HEK293 (cell line): Measurements from ENCODE around the gene ZDHHC14.

ENCODE experiments used
- CTCF ChIA-PET: fragments of 350-600 bp; formaldehyde crosslinking; extraction: SDS; loops from one replicate; lab custom pipeline; 2021; ENCODE audit warnings: antibody characterized with exemption; lab: Yijun Ruan, JAX
- POLR2A ChIA-PET: fragments of 300-600 bp; formaldehyde crosslinking; extraction: SDS; loops from one replicate; lab custom pipeline; 2020; ENCODE audit warnings: antibody characterized with exemption, inconsistent platforms; lab: Yijun Ruan, JAX
- H3K27ac ChIP-seq: fragments of 200-500 bp; sonication (Bioruptor generic); 2 replicates; pipeline ENCODE4 v1.5.1; 2014; ENCODE audit warnings: low read depth, low read length, control low read depth, inconsistent platforms; ENCODE audit errors: extremely low read depth
- H3K36me3 ChIP-seq, 2 experiments: fragments of 200-500 bp in 1 of 2; sonication (Bioruptor generic) in 1 of 2; 1 replicate in 1 of 2; 2 replicates in 1 of 2; pipeline ENCODE4 v1.5.1; 2014 to 2017; ENCODE audit warnings: inconsistent platforms in 2 of 2, low read length in 2 of 2; ENCODE audit not compliant: control insufficient read depth in 2 of 2, insufficient read depth in 1 of 2
- H3K4me1 ChIP-seq: fragments of 200-500 bp; sonication (Bioruptor generic); 2 replicates; pipeline ENCODE4 v1.5.1; 2014; ENCODE audit warnings: mild to moderate bottlenecking, low read length, inconsistent platforms; ENCODE audit not compliant: control insufficient read depth, insufficient read depth
- H3K4me3 ChIP-seq: 2 replicates; pipeline ENCODE4 v1.5.1; 2011; ENCODE audit warnings: low read depth, mild to moderate bottlenecking, control low read depth, low read length, moderate library complexity
- H3K9me3 ChIP-seq: fragments of 200-500 bp; sonication (Bioruptor generic); 2 replicates; pipeline ENCODE4 v1.5.1; 2014; ENCODE audit warnings: low read depth, low read length, inconsistent platforms; ENCODE audit not compliant: control insufficient read depth, insufficient read depth
- FEZF1 ChIP-seq: fragments of 450-650 bp; formaldehyde crosslinking; IDR thresholded peaks from 2 replicates; pipeline ENCODE4 v1.5.1; 2016; ENCODE audit warnings: missing biosample characterization, missing genetic modification characterization
- GLI4 ChIP-seq: fragments of 450-650 bp; formaldehyde crosslinking; IDR thresholded peaks from 2 replicates; pipeline ENCODE4 v1.5.1; 2016; ENCODE audit warnings: missing biosample characterization, missing genetic modification characterization
- GLIS2 ChIP-seq: fragments of 450-650 bp; formaldehyde crosslinking; IDR thresholded peaks from 2 replicates; pipeline ENCODE4 v1.5.1; 2016; ENCODE audit warnings: missing biosample characterization, missing genetic modification characterization
- MYNN ChIP-seq: fragments of 450-650 bp; formaldehyde crosslinking; IDR thresholded peaks from 2 replicates; pipeline ENCODE4 v1.5.1; 2016; ENCODE audit warnings: missing biosample characterization, missing genetic modification characterization, borderline replicate concordance
- SETDB1 ChIP-seq: IDR thresholded peaks from one replicate; pipeline ENCODE4 v1.6.1; 2017; ENCODE audit warnings: mild to moderate bottlenecking, low read length, moderate library complexity, mixed read lengths; ENCODE audit not compliant: insufficient read length
- ZBTB21 ChIP-seq: fragments of 450-650 bp; formaldehyde crosslinking; IDR thresholded peaks from 2 replicates; pipeline ENCODE4 v1.5.1; 2017; ENCODE audit warnings: missing biosample characterization, missing genetic modification characterization
- ZBTB8A ChIP-seq: fragments of 450-650 bp; formaldehyde crosslinking; IDR thresholded peaks from 2 replicates; pipeline ENCODE4 v1.5.1; 2016; ENCODE audit warnings: missing biosample characterization, missing genetic modification characterization
- ZNF2 ChIP-seq: fragments of 450-650 bp; formaldehyde crosslinking; IDR thresholded peaks from 2 replicates; pipeline ENCODE4 v1.5.1; 2016; ENCODE audit warnings: missing biosample characterization, missing genetic modification characterization
- ZNF214 ChIP-seq: fragments of 450-650 bp; formaldehyde crosslinking; IDR thresholded peaks from 2 replicates; pipeline ENCODE4 v1.5.1; 2017; ENCODE audit warnings: missing biosample characterization, mild to moderate bottlenecking, missing genetic modification characterization, borderline replicate concordance
- ZNF274 ChIP-seq, 2 experiments: fragments of 200-500 bp in 1 of 2; fragments of 450-650 bp in 1 of 2; sonication (Bioruptor generic) in 1 of 2; formaldehyde crosslinking in 1 of 2; IDR thresholded peaks; 2 replicates each; pipeline versions ENCODE4 v1.5.1 to v1.6.1; 2014 to 2016; ENCODE audit warnings: borderline replicate concordance in 1 of 2, inconsistent platforms in 1 of 2, low read length in 1 of 2, missing biosample characterization in 1 of 2, missing genetic modification characterization in 1 of 2
- ZNF394 ChIP-seq: fragments of 450-650 bp; formaldehyde crosslinking; IDR thresholded peaks from 2 replicates; pipeline ENCODE4 v1.5.1; 2016; ENCODE audit warnings: missing biosample characterization, missing genetic modification characterization, mild to moderate bottlenecking, moderate library complexity, borderline replicate concordance
- ZNF629 ChIP-seq: fragments of 450-650 bp; formaldehyde crosslinking; IDR thresholded peaks from 2 replicates; pipeline ENCODE4 v1.5.1; 2017; ENCODE audit warnings: missing biosample characterization, missing genetic modification characterization
- ZNF664 ChIP-seq: fragments of 450-650 bp; formaldehyde crosslinking; IDR thresholded peaks from 2 replicates; pipeline ENCODE4 v1.5.1; 2016; ENCODE audit warnings: missing biosample characterization, missing genetic modification characterization
- ZNF747 ChIP-seq: fragments of 450-650 bp; formaldehyde crosslinking; IDR thresholded peaks from 2 replicates; pipeline ENCODE4 v1.5.1; 2016; ENCODE audit warnings: missing biosample characterization, missing genetic modification characterization
- ZNF791 ChIP-seq: fragments of 450-650 bp; formaldehyde crosslinking; IDR thresholded peaks from 2 replicates; pipeline ENCODE4 v1.5.1; 2016; ENCODE audit warnings: missing biosample characterization, missing genetic modification characterization
- TF ChIP-seq, protein P1 (sequence below): fragments of 450-650 bp; formaldehyde crosslinking; IDR thresholded peaks from 2 replicates; pipeline ENCODE4 v1.5.1; 2017; ENCODE audit warnings: missing biosample characterization, missing genetic modification characterization
- TF ChIP-seq, protein P2 (sequence below): fragments of 450-650 bp; formaldehyde crosslinking; IDR thresholded peaks from 2 replicates; pipeline ENCODE4 v1.5.1; 2016; ENCODE audit warnings: missing biosample characterization, missing genetic modification characterization
- TF ChIP-seq, protein P3 (sequence below): fragments of 450-650 bp; formaldehyde crosslinking; IDR thresholded peaks from 2 replicates; pipeline ENCODE4 v1.5.1; 2017; ENCODE audit warnings: missing biosample characterization, mild to moderate bottlenecking, missing genetic modification characterization, moderate library complexity
- TF ChIP-seq, protein P4 (sequence below): fragments of 450-650 bp; formaldehyde crosslinking; IDR thresholded peaks from 2 replicates; pipeline ENCODE4 v1.5.1; 2016; ENCODE audit warnings: missing biosample characterization, missing genetic modification characterization
- TF ChIP-seq, protein P5 (sequence below): fragments of 450-650 bp; formaldehyde crosslinking; IDR thresholded peaks from 2 replicates; pipeline ENCODE4 v1.5.1; 2016; ENCODE audit warnings: missing biosample characterization, missing genetic modification characterization
- TF ChIP-seq, protein P6 (sequence below): IDR thresholded peaks from 2 replicates; pipeline ENCODE4 v1.6.1; 2011; ENCODE audit warnings: mild to moderate bottlenecking, low read depth, low read length, borderline replicate concordance
- TF ChIP-seq, protein P7 (sequence below): fragments of 450-650 bp; formaldehyde crosslinking; IDR thresholded peaks from 2 replicates; pipeline ENCODE4 v1.5.1; 2016; ENCODE audit warnings: missing biosample characterization, missing genetic modification characterization

ZDHHC14 gene

DNA sequence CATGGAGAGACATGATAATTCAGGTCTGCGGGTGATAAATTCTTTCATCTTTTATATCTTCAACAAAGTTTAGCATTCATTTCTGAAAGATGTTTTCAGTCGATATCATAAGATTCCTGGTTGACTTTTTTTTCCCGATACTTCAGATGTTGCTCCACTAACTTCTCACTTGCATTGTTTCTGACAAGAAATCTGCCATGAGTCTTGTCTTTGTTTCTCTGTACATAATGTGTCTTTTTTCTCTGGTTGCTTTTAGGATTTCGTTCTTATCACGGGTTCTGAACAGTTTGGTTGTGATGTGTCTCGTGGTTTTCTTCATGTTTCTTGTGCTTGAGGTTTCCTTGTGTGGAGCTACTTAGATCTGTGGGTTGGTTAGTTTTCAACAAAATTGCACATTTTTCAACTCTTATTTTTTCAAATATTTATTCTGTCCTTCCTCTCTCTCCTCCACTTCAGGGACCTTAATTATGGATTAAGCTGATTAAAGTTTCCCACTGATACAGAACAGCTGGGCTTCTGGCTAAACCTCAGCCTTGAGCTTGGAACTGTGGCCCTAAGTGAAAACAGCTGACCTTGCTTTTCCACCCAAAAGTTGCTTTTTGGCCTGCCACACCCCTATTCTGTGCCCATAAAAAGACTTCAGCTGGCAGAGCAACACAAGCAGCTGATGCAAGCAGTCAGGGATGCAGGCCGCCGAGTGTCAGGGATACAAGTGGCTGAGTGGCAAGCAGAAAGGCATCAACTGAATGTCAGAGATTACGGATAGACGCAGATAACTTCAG is 344.2 kb downstream of the ZDHHC14 start:
- TF ChIP-seq SETDB1, result peak; percentile 91
- TF ChIP-seq ZNF747, result no peak
- TF ChIP-seq ZNF664 (tag by site-specific recombination), result no peak
- peak; percentile 97 for TF ChIP-seq ZNF791 (tag by site-specific recombination)
- TF ChIP-seq, protein P1, sequence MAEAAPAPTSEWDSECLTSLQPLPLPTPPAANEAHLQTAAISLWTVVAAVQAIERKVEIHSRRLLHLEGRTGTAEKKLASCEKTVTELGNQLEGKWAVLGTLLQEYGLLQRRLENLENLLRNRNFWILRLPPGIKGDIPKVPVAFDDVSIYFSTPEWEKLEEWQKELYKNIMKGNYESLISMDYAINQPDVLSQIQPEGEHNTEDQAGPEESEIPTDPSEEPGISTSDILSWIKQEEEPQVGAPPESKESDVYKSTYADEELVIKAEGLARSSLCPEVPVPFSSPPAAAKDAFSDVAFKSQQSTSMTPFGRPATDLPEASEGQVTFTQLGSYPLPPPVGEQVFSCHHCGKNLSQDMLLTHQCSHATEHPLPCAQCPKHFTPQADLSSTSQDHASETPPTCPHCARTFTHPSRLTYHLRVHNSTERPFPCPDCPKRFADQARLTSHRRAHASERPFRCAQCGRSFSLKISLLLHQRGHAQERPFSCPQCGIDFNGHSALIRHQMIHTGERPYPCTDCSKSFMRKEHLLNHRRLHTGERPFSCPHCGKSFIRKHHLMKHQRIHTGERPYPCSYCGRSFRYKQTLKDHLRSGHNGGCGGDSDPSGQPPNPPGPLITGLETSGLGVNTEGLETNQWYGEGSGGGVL, result no peak
- no peak for TF ChIP-seq ZNF274 (IDR thresholded peaks at IDR 0.05; ENCODE audit: low read length)
- no peak for TF ChIP-seq ZNF274 (tag by site-specific recombination; IDR thresholded peaks at IDR 0.05; ENCODE audit: borderline replicate concordance)
- H3K4me1 ChIP-seq, result no peaks in the 10 kb centered on the region
- ChIA-PET POLR2A (no interaction called here), CTCF (interaction anchor here (0.6 to 1.3 kb wide), 2 partner anchors 47 to 149 kb away, joined by 3 to 4 read pairs; no protein-coding TSS in a partner anchor)
- no peak overlapping the region for H3K27ac ChIP-seq
- H3K36me3 ChIP-seq, result no peaks in the 10 kb centered on the region
- no peaks in the 10 kb centered on the region for H3K9me3 ChIP-seq
- no peak overlapping the region for H3K4me3 ChIP-seq

DNA sequence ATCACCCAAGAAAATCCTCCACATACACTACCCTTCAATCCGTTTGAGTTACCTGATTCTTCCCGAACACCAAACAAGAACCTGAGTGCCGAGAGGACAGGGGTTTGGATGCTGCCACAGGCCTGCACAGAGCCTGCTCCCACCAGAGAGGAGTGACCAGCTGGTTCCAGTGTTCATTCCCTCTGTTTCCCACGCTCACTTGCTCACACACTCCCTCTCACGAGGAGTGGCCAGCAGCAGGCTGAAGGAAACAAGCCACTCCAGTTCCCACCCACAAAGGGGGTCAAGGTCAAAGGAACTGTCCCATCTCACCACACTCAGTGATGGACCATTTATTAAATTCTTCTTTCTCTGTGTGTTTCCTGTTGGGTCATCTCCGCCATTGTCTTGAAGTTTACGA is 344.8 kb downstream of the ZDHHC14 start:
- no peak overlapping the region for H3K27ac ChIP-seq
- CTCF ChIA-PET, result no interaction called here
- no peak for TF ChIP-seq ZBTB8A
- TF ChIP-seq GLIS2 (tag by site-specific recombination), result no peak
- no peak for TF ChIP-seq ZNF2 (tag by site-specific recombination)
- TF ChIP-seq ZBTB21, result no peak
- TF ChIP-seq, protein P2, sequence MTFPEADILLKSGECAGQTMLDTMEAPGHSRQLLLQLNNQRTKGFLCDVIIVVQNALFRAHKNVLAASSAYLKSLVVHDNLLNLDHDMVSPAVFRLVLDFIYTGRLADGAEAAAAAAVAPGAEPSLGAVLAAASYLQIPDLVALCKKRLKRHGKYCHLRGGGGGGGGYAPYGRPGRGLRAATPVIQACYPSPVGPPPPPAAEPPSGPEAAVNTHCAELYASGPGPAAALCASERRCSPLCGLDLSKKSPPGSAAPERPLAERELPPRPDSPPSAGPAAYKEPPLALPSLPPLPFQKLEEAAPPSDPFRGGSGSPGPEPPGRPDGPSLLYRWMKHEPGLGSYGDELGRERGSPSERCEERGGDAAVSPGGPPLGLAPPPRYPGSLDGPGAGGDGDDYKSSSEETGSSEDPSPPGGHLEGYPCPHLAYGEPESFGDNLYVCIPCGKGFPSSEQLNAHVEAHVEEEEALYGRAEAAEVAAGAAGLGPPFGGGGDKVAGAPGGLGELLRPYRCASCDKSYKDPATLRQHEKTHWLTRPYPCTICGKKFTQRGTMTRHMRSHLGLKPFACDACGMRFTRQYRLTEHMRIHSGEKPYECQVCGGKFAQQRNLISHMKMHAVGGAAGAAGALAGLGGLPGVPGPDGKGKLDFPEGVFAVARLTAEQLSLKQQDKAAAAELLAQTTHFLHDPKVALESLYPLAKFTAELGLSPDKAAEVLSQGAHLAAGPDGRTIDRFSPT (tag by site-specific recombination), result no peak
- no peak for TF ChIP-seq ZNF214 (tag by site-specific recombination)
- no peak for TF ChIP-seq FEZF1 (tag by site-specific recombination)
- TF ChIP-seq, protein P3, sequence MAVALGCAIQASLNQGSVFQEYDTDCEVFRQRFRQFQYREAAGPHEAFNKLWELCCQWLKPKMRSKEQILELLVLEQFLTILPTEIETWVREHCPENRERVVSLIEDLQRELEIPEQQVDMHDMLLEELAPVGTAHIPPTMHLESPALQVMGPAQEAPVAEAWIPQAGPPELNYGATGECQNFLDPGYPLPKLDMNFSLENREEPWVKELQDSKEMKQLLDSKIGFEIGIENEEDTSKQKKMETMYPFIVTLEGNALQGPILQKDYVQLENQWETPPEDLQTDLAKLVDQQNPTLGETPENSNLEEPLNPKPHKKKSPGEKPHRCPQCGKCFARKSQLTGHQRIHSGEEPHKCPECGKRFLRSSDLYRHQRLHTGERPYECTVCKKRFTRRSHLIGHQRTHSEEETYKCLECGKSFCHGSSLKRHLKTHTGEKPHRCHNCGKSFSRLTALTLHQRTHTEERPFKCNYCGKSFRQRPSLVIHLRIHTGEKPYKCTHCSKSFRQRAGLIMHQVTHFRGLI (tag by site-specific recombination), result no peak
- TF ChIP-seq ZNF394, result no peak
- no peak for TF ChIP-seq GLI4 (tag by site-specific recombination)
- TF ChIP-seq, protein P4, sequence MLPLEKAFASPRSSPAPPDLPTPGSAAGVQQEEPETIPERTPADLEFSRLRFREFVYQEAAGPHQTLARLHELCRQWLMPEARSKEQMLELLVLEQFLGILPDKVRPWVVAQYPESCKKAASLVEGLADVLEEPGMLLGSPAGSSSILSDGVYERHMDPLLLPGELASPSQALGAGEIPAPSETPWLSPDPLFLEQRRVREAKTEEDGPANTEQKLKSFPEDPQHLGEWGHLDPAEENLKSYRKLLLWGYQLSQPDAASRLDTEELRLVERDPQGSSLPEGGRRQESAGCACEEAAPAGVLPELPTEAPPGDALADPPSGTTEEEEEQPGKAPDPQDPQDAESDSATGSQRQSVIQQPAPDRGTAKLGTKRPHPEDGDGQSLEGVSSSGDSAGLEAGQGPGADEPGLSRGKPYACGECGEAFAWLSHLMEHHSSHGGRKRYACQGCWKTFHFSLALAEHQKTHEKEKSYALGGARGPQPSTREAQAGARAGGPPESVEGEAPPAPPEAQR, result no peak
- no peak for TF ChIP-seq ZNF629 (tag by site-specific recombination)
- TF ChIP-seq, protein P5, sequence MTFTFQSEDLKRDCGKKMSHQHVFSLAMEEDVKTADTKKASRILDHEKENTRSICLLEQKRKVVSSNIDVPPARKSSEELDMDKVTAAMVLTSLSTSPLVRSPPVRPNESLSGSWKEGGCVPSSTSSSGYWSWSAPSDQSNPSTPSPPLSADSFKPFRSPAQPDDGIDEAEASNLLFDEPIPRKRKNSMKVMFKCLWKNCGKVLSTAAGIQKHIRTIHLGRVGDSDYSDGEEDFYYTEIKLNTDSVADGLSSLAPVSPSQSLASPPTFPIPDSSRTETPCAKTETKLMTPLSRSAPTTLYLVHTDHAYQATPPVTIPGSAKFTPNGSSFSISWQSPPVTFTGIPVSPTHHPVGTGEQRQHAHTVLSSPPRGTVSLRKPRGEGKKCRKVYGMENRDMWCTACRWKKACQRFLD (tag by site-specific recombination), result no peak
- TF ChIP-seq, protein P6, sequence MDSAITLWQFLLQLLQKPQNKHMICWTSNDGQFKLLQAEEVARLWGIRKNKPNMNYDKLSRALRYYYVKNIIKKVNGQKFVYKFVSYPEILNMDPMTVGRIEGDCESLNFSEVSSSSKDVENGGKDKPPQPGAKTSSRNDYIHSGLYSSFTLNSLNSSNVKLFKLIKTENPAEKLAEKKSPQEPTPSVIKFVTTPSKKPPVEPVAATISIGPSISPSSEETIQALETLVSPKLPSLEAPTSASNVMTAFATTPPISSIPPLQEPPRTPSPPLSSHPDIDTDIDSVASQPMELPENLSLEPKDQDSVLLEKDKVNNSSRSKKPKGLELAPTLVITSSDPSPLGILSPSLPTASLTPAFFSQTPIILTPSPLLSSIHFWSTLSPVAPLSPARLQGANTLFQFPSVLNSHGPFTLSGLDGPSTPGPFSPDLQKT, result no peak
- TF ChIP-seq, protein P7, sequence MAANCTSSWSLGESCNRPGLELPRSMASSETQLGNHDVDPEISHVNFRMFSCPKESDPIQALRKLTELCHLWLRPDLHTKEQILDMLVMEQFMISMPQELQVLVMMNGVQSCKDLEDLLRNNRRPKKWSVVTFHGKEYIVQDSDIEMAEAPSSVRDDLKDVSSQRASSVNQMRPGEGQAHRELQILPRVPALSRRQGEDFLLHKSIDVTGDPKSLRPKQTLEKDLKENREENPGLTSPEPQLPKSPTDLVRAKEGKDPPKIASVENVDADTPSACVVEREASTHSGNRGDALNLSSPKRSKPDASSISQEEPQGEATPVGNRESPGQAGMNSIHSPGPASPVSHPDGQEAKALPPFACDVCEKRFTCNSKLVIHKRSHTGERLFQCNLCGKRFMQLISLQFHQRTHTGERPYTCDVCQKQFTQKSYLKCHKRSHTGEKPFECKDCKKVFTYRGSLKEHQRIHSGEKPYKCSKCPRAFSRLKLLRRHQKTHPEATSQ (tag by site-specific recombination), result no peak
- no peak for TF ChIP-seq MYNN (tag by site-specific recombination)
- no peaks in the 10 kb centered on the region for H3K9me3 ChIP-seq
- no peak overlapping the region for H3K4me3 ChIP-seq
- H3K4me1 ChIP-seq, result no peaks in the 10 kb centered on the region
- no peaks in the 10 kb centered on the region for H3K36me3 ChIP-seq
- POLR2A ChIA-PET, result no interaction called here
